ENCODE data around the gene NUDT14. TPM values are rescaled to one million over a fixed set of nuclear protein-coding genes. Genes with fewer than 3 reads are reported as not detected.
A peak's percentile ranks its signal among the peaks of the same experiment; 100 is the strongest.

NUDT14 gene
- total and polyA plus RNA-seq, 2 experiments from 2014 or later: 14.8 to 38.4 TPM

GRCh38 chr14:105138551-105139111, 42.5 kb downstream of the NUDT14 start (continued):
- TF ChIP-seq, protein P1, sequence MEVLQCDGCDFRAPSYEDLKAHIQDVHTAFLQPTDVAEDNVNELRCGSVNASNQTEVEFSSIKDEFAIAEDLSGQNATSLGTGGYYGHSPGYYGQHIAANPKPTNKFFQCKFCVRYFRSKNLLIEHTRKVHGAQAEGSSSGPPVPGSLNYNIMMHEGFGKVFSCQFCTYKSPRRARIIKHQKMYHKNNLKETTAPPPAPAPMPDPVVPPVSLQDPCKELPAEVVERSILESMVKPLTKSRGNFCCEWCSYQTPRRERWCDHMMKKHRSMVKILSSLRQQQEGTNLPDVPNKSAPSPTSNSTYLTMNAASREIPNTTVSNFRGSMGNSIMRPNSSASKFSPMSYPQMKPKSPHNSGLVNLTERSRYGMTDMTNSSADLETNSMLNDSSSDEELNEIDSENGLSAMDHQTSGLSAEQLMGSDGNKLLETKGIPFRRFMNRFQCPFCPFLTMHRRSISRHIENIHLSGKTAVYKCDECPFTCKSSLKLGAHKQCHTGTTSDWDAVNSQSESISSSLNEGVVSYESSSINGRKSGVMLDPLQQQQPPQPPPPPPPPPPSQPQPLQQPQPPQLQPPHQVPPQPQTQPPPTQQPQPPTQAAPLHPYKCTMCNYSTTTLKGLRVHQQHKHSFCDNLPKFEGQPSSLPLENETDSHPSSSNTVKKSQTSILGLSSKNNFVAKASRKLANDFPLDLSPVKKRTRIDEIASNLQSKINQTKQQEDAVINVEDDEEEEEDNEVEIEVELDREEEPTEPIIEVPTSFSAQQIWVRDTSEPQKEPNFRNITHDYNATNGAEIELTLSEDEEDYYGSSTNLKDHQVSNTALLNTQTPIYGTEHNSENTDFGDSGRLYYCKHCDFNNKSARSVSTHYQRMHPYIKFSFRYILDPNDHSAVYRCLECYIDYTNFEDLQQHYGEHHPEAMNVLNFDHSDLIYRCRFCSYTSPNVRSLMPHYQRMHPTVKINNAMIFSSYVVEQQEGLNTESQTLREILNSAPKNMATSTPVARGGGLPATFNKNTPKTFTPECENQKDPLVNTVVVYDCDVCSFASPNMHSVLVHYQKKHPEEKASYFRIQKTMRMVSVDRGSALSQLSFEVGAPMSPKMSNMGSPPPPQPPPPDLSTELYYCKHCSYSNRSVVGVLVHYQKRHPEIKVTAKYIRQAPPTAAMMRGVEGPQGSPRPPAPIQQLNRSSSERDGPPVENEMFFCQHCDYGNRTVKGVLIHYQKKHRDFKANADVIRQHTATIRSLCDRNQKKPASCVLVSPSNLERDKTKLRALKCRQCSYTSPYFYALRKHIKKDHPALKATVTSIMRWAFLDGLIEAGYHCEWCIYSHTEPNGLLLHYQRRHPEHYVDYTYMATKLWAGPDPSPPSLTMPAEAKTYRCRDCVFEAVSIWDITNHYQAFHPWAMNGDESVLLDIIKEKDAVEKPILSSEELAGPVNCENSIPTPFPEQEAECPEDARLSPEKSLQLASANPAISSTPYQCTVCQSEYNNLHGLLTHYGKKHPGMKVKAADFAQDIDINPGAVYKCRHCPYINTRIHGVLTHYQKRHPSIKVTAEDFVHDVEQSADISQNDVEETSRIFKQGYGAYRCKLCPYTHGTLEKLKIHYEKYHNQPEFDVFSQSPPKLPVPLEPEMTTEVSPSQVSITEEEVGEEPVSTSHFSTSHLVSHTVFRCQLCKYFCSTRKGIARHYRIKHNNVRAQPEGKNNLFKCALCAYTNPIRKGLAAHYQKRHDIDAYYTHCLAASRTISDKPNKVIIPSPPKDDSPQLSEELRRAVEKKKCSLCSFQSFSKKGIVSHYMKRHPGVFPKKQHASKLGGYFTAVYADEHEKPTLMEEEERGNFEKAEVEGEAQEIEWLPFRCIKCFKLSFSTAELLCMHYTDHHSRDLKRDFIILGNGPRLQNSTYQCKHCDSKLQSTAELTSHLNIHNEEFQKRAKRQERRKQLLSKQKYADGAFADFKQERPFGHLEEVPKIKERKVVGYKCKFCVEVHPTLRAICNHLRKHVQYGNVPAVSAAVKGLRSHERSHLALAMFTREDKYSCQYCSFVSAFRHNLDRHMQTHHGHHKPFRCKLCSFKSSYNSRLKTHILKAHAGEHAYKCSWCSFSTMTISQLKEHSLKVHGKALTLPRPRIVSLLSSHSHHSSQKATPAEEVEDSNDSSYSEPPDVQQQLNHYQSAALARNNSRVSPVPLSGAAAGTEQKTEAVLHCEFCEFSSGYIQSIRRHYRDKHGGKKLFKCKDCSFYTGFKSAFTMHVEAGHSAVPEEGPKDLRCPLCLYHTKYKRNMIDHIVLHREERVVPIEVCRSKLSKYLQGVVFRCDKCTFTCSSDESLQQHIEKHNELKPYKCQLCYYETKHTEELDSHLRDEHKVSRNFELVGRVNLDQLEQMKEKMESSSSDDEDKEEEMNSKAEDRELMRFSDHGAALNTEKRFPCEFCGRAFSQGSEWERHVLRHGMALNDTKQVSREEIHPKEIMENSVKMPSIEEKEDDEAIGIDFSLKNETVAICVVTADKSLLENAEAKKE (CRISPR knock-in tag; IDR thresholded peaks at IDR 0.05): no peak
- TF ChIP-seq EZH2 (IDR thresholded peaks at IDR 0.05; ENCODE audit: low read depth, unreplicated experiment): no peak

- H3K4me2 ChIP-seq: no peak overlapping the region
- Mint-ChIP-seq H3K27ac (no peak overlapping the region), H3K4me3 (no peak overlapping the region), H3K27me3 (ENCODE audit: insufficient read depth, low read depth, poor library complexity) (peaks cover 9% of the 10 kb centered on the region), H3K4me1 (no peaks in the 10 kb centered on the region; the same call in 2 of the 3 replicates), H3K36me3 (ENCODE audit: low read depth) (peaks cover 9% of the 10 kb centered on the region; the same call in 2 of the 3 replicates), H3K9me3 (peaks cover 19% of the 10 kb centered on the region)
- H3K9me2 ChIP-seq (ENCODE audit: insufficient read depth): no peaks in the 10 kb centered on the region
- H4K20me1 ChIP-seq (replicated peaks; ENCODE audit: insufficient read depth): no peaks in the 10 kb centered on the region
- no peaks in the 10 kb centered on the region for H3F3A ChIP-seq (replicated peaks; ENCODE audit: low read depth)
- ATAC-seq: peak; percentile 18; the same call in 2 of the 3 replicates
- no peak overlapping the region for H3K4me3 ChIP-seq
- DNase-seq (ENCODE audit: low spot score): no peak
- no peaks in the 10 kb centered on the region for H3K79me2 ChIP-seq (replicated peaks; ENCODE audit: insufficient read depth)
- H3K27me3 ChIP-seq (ENCODE audit: insufficient read depth): no peaks in the 10 kb centered on the region
- H3K36me3 ChIP-seq (ENCODE audit: insufficient read depth): no peaks in the 10 kb centered on the region
- H3K4me1 ChIP-seq (ENCODE audit: insufficient read depth): no peaks in the 10 kb centered on the region
- no peak overlapping the region for H3K27ac ChIP-seq (ENCODE audit: low read depth)
- H2AFZ ChIP-seq: no peak overlapping the region
- TF ChIP-seq, protein P1 (CRISPR knock-in tag; IDR thresholded peaks at IDR 0.05): no peak
- TF ChIP-seq ZNF331 (CRISPR knock-in tag; IDR thresholded peaks at IDR 0.05; ENCODE audit: low read depth) (no peak), EZH2phosphoT487 (IDR thresholded peaks at IDR 0.05; ENCODE audit: unreplicated experiment) (no peak), EZH2 (IDR thresholded peaks at IDR 0.05; ENCODE audit: low read depth, unreplicated experiment) (no peak), JUNB (IDR thresholded peaks at IDR 0.05; ENCODE audit: unreplicated experiment) (no peak), POLR2AphosphoS5 (IDR thresholded peaks at IDR 0.05; ENCODE audit: low read depth) (no peak), CREB1 (CRISPR knock-in tag; IDR thresholded peaks at IDR 0.05; ENCODE audit: low read depth) (no peak), ETS1 (IDR thresholded peaks at IDR 0.05) (no peak)
These were observed 43.0 kb downstream of the NUDT14 start for GRCh38 chr14:105138021-105138541.
